Panc1 (cell line): ENCODE measurements around the gene CD14. TPM values are rescaled to one million over a fixed set of nuclear protein-coding genes. Genes with fewer than 3 reads are reported as not detected.

ENCODE experiments used
- ATAC-seq: fragments of 200-7000 bp; cut with Tn5 transposase; 2 replicates; pipeline ENCODE4 v1.9.1; 2020; ENCODE audit warnings: mild to moderate bottlenecking, moderate library complexity
- BruUV-seq: library from RNA; stranded (reverse); fragments of 400-500 nt; replicated peaks from 2 replicates; lab custom pipeline; 2021; lab: Mats Ljungman, UMichigan
- CTCF ChIA-PET: fragments of 300-600 bp; sonication (Branson Sonifier 250); formaldehyde crosslinking; loops from one replicate; lab custom pipeline; 2022; ENCODE audit warnings: antibody characterized with exemption; lab: Charles Lee
- POLR2A ChIA-PET: fragments of 300-600 bp; sonication (Branson Sonifier 250); formaldehyde crosslinking; loops from one replicate; lab custom pipeline; 2022; ENCODE audit warnings: antibody characterized with exemption; lab: Charles Lee
- DNase-seq: peaks from one replicate; pipeline ENCODE4 v3.0.0-alpha.2; 2010; ENCODE audit warnings: low read depth, low spot score
- H3K27ac ChIP-seq: 2 replicates; pipeline ENCODE4 v1.5.1; 2011; ENCODE audit warnings: mild to moderate bottlenecking, low read length, inconsistent platforms
- H3K27me3 ChIP-seq: fragments of 200-500 bp; sonication (Bioruptor generic); 2 replicates; pipeline ENCODE4 v1.6.0; 2014; ENCODE audit warnings: low read length, inconsistent platforms; ENCODE audit not compliant: control insufficient read depth, insufficient read depth
- H3K36me3 ChIP-seq: fragments of 200-500 bp; sonication (Bioruptor generic); 2 replicates; pipeline ENCODE4 v1.5.1; 2014; ENCODE audit warnings: inconsistent platforms, mild to moderate bottlenecking, low read length, moderate library complexity; ENCODE audit not compliant: control insufficient read depth, insufficient read depth
- H3K4me1 ChIP-seq: 2 replicates; pipeline ENCODE4 v1.5.1; 2011; ENCODE audit warnings: inconsistent platforms, mild to moderate bottlenecking, low read length, moderate library complexity; ENCODE audit not compliant: control insufficient read depth, insufficient read depth
- H3K4me3 ChIP-seq, 2 experiments: 2 replicates each; pipeline ENCODE4 v1.5.1; 2011 to 2012; ENCODE audit warnings: low read depth in 2 of 2, low read length in 2 of 2, mild to moderate bottlenecking in 2 of 2, inconsistent platforms in 1 of 2, moderate library complexity in 1 of 2
- H3K9me3 ChIP-seq: fragments of 200-500 bp; sonication (Bioruptor generic); 2 replicates; pipeline ENCODE4 v1.5.1; 2014; ENCODE audit warnings: low read depth, mild to moderate bottlenecking, inconsistent platforms, low read length, moderate library complexity; ENCODE audit not compliant: control insufficient read depth, insufficient read depth
- POLR2AphosphoS5 ChIP-seq: IDR thresholded peaks from 2 replicates; pipeline ENCODE4 v1.6.1; 2012; ENCODE audit warnings: mild to moderate bottlenecking, low read depth, low read length, moderate library complexity
- SIN3A ChIP-seq: IDR thresholded peaks from 2 replicates; pipeline ENCODE4 v1.6.1; 2012; ENCODE audit warnings: low read depth, mild to moderate bottlenecking, low read length, moderate library complexity, borderline replicate concordance; ENCODE audit not compliant: insufficient read depth
- TCF7L2 ChIP-seq: IDR thresholded peaks from 2 replicates; pipeline ENCODE4 v1.6.1; 2011; ENCODE audit warnings: mild to moderate bottlenecking, low read depth, low read length, inconsistent platforms
- in situ Hi-C: cut with HindIII; loops from 2 replicates; pipeline ENCODE4 v1.10.0; 2016; ENCODE audit warnings: low sequenced_read_pairs, low pct_unique_long_range_greater_than_20kb
- intact Hi-C: fragments of 100-400 bp; cut with micrococcal nuclease; formaldehyde crosslinking; loops from one replicate; pipeline ENCODE4 v1.10.0; 2022; ENCODE audit not compliant: unreplicated experiment
- total RNA-seq: library from RNA; stranded (reverse); gene quantifications from one replicate; pipeline ENCODE4 v1.2.1, GENCODE V29; 2021; ENCODE audit not compliant: unreplicated experiment
- TF ChIP-seq, protein P1 (sequence below), 2 experiments: IDR thresholded peaks; 2 replicates each; pipeline ENCODE4 v1.6.1; 2011 to 2012; ENCODE audit warnings: low read depth in 2 of 2, control low read depth in 1 of 2, low read length in 1 of 2, mild to moderate bottlenecking in 1 of 2, moderate library complexity in 1 of 2; ENCODE audit not compliant: insufficient read depth in 1 of 2
- TF ChIP-seq, protein P2 (sequence below): fragments of 450-650 bp; IDR thresholded peaks from 2 replicates; pipeline ENCODE4 v1.5.1; 2017; ENCODE audit warnings: mild to moderate bottlenecking

CD14 gene
- total RNA-seq, 1 experiment from 2014 or later = 2.5 TPM

DNA sequence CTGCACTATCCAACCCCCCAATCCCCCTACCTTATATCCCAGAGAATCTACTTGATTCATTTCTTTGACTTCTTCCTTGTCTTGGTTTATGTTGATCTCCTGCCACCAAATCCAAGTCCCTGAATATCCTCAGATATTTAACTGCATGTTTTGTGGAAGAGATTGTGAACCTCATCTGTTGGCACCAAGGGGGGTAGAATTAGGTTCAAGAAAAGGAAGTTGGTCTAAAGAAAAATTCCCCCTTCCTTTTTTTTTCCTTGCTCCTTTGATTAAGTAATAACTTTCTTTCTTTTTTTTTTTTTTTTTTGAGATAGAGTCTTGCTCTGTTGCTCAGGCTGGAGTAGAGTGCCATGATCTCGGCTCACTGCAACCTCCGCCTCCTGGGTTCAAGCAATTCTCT is 526 bp upstream of the CD14 start:
- DNase-seq (no peak), ATAC-seq (no peak)
- POLR2A ChIA-PET = interaction anchor here (0.7 kb wide), 1 partner anchor 16 kb away, joined by 8 read pairs; no protein-coding TSS in a partner anchor
- Histone ChIP-seq H3K9me3 (0 out of 2 replicates have a peak, but pooled peaks cover under 1% of the 10 kb centered on the region), H3K36me3 (no peaks in the 10 kb centered on the region), H3K4me1 (peaks cover 8% of the 10 kb centered on the region), H3K27ac (peak overlapping the region; percentile 35; the same call in 1 of the 2 replicates), H3K4me3 (peak overlapping the region in 1 of 2 experiments; percentile 54; a peak in 2 of 4 replicates), H3K27me3 (no peaks in the 10 kb centered on the region)
- no TSS peak for BruUV-seq
- CTCF ChIA-PET = no interaction called here
- no peak for TF ChIP-seq POLR2AphosphoS5
- no peak for TF ChIP-seq TCF7L2
- TF ChIP-seq, protein P1, sequence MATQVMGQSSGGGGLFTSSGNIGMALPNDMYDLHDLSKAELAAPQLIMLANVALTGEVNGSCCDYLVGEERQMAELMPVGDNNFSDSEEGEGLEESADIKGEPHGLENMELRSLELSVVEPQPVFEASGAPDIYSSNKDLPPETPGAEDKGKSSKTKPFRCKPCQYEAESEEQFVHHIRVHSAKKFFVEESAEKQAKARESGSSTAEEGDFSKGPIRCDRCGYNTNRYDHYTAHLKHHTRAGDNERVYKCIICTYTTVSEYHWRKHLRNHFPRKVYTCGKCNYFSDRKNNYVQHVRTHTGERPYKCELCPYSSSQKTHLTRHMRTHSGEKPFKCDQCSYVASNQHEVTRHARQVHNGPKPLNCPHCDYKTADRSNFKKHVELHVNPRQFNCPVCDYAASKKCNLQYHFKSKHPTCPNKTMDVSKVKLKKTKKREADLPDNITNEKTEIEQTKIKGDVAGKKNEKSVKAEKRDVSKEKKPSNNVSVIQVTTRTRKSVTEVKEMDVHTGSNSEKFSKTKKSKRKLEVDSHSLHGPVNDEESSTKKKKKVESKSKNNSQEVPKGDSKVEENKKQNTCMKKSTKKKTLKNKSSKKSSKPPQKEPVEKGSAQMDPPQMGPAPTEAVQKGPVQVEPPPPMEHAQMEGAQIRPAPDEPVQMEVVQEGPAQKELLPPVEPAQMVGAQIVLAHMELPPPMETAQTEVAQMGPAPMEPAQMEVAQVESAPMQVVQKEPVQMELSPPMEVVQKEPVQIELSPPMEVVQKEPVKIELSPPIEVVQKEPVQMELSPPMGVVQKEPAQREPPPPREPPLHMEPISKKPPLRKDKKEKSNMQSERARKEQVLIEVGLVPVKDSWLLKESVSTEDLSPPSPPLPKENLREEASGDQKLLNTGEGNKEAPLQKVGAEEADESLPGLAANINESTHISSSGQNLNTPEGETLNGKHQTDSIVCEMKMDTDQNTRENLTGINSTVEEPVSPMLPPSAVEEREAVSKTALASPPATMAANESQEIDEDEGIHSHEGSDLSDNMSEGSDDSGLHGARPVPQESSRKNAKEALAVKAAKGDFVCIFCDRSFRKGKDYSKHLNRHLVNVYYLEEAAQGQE (IDR thresholded peaks at IDR 0.05; ENCODE audit: insufficient read depth in 1 of 2, low read depth in 2 of 2, low read length in 1 of 2) = no peak
- TF ChIP-seq, protein P2, sequence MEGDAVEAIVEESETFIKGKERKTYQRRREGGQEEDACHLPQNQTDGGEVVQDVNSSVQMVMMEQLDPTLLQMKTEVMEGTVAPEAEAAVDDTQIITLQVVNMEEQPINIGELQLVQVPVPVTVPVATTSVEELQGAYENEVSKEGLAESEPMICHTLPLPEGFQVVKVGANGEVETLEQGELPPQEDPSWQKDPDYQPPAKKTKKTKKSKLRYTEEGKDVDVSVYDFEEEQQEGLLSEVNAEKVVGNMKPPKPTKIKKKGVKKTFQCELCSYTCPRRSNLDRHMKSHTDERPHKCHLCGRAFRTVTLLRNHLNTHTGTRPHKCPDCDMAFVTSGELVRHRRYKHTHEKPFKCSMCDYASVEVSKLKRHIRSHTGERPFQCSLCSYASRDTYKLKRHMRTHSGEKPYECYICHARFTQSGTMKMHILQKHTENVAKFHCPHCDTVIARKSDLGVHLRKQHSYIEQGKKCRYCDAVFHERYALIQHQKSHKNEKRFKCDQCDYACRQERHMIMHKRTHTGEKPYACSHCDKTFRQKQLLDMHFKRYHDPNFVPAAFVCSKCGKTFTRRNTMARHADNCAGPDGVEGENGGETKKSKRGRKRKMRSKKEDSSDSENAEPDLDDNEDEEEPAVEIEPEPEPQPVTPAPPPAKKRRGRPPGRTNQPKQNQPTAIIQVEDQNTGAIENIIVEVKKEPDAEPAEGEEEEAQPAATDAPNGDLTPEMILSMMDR = no peak
- TF ChIP-seq SIN3A = no peak
- intact Hi-C loops = no loop called here
- in situ Hi-C loops = no loop called here

DNA sequence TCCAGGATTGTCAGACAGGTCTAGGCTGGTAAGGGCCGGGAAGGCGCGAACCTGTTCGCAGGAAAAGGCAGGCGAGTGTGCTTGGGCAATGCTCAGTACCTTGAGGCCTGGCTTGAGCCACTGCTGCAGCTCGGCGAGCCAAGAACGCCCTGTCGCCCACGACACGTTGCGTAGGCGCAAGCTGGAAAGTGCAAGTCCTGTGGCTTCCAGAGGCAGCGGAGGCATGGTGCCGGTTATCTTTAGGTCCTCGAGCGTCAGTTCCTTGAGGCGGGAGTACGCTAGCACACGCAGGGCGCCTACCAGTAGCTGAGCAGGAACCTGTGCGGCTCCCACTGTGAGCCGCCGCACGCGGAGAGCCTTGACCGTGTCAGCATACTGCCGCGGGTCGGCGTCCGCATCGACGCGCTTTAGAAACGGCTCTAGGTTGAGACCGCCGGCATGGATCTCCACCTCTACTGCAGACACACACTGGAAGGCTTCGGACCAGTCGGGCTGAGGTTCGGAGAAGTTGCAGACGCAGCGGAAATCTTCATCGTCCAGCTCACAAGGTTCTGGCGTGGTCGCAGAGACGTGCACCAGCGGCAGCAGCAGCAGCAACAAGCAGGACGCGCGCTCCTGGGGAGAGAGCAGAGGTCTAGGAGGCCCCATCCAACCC is 482 bp downstream of the CD14 start:
- H3K27me3 ChIP-seq = no peaks in the 10 kb centered on the region
- DNase-seq (no peak), ATAC-seq (peak; percentile 81)
- ChIA-PET CTCF (interaction anchor here (0.6 to 0.8 kb wide), 3 partner anchors 56 to 417 kb away, joined by 3 to 7 read pairs (median 3); no protein-coding TSS in a partner anchor), POLR2A (no interaction called here)
- H3K4me1 ChIP-seq = peaks cover 8% of the 10 kb centered on the region
- TF ChIP-seq POLR2AphosphoS5 (no peak), TCF7L2 (no peak), SIN3A (no peak)
- TF ChIP-seq, protein P2 = no peak
- TF ChIP-seq, protein P1 (IDR thresholded peaks at IDR 0.05; ENCODE audit: insufficient read depth in 1 of 2, low read depth in 2 of 2, low read length in 1 of 2) = no peak
- no TSS peak for BruUV-seq
- H3K27ac ChIP-seq = 0 out of 2 replicates have a peak overlapping the region, but pooled peaks have one; percentile 41
- H3K9me3 ChIP-seq = peaks cover 8% of the 10 kb centered on the region; the same call in 1 of the 2 replicates
- intact Hi-C loops = no loop called here
- no peaks in the 10 kb centered on the region for H3K36me3 ChIP-seq
- in situ Hi-C loops = no loop called here
- H3K4me3 ChIP-seq = peak overlapping the region; percentile 41 to 54
